Measurements from ENCODE around the gene FUT3.
"Not testable (repeated sequence)": the region's sequence is repeated elsewhere in the genome, so short reads cannot be mapped to it uniquely, and the experiment has no call there.

FUT3 gene

GRCh38 chr19:5844456-5845433, 6.5 kb downstream of the FUT3 start:
- no peak for DNase-seq

GRCh38 chr19:5843295-5843927, 7.8 kb downstream of the FUT3 start:
- DNase-seq, result no peak

- not testable (repeated sequence) for DNase-seq
These were observed 9.5 kb downstream of the FUT3 start for GRCh38 chr19:5841735-5842111.

- DNase-seq, result no peak
These were observed 11.9 kb downstream of the FUT3 start, which contains the start of gene FUT6 for GRCh38 chr19:5839065-5840017. Gene FUT6, minus strand, starts transcription at chr19:5839702. Its CDS starts 7,135 bp downstream, at chr19:5832567.

GRCh38 chr19:5838353-5839064, 12.7 kb downstream of the FUT3 start:
- DNase-seq, result no peak

- DNase-seq, result no peak
These were observed 13.4 kb downstream of the FUT3 start for GRCh38 chr19:5837761-5838352.

GRCh38 chr19:5832527-5833216, 18.6 kb downstream of the FUT3 start:
- no peak for DNase-seq

- no peak for DNase-seq
These were observed 19.2 kb downstream of the FUT3 start for GRCh38 chr19:5832061-5832460.

GRCh38 chr19:5831159-5831558, 20.1 kb downstream of the FUT3 start:
- DNase-seq, result no peak

- no peak for DNase-seq
These were observed 21.5 kb downstream of the FUT3 start for GRCh38 chr19:5829567-5830310.

- DNase-seq, result no peak
These were observed 22.3 kb downstream of the FUT3 start for GRCh38 chr19:5828661-5829566.

GRCh38 chr19:5827891-5828660, 23.2 kb downstream of the FUT3 start:
- peak; percentile 87 for DNase-seq

GRCh38 chr19:5827342-5827890, 23.8 kb downstream of the FUT3 start:
- DNase-seq, result no peak

GRCh38 chr19:5826531-5827341, 24.5 kb downstream of the FUT3 start:
- DNase-seq, result no peak

GRCh38 chr19:5825178-5825577, 26.1 kb downstream of the FUT3 start:
- DNase-seq, result no peak

- DNase-seq, result no peak
These were observed 26.5 kb downstream of the FUT3 start for GRCh38 chr19:5824751-5825150.

GRCh38 chr19:5823579-5824281, 27.5 kb downstream of the FUT3 start:
- DNase-seq, result no peak

All from NCI-H2227 treated with DMSO at 0.1 percent for 48 hours (cell line).